Measurements from ENCODE around the gene BTRC. TPM values are rescaled to one million over a fixed set of nuclear protein-coding genes. Genes with fewer than 3 reads are reported as not detected.

The BTRC gene
- total and polyA plus RNA-seq, 7 donors = 6.1 to 19.3 (median 16.4) TPM

- Histone ChIP-seq H3K4me1 (no peaks in the 10 kb centered on the region), H3K27me3 (ENCODE audit: insufficient read depth in 3 of 3, low read length in 2 of 3) (no peaks in the 10 kb centered on the region), H3K4me3 (no peak overlapping the region), H3K9me3 (no peaks in the 10 kb centered on the region), H3K36me3 (ENCODE audit: insufficient read depth in 1 of 2, low read depth in 1 of 2) (peaks cover 3 to 60% of the 10 kb centered on the region in 2 donors), H3K27ac (no peak overlapping the region)
- ATAC-seq = no peak
- 83 to 90% (median 86%) methylated on average over 2 of the region's 2 CpGs for WGBS, 3 donors
- intact Hi-C loops (cut with DNase I) = no loop called here
- no peak for TF ChIP-seq CTCF (IDR thresholded peaks at IDR 0.05)
- DNase-seq = no peak
Observed at GRCh38 chr10:101538446-101538845, 184.5 kb downstream of the BTRC start.

GRCh38 chr10:101545898-101546297 is 191.9 kb downstream of the BTRC start:
- H3K27me3 ChIP-seq (ENCODE audit: insufficient read depth in 3 of 3, low read length in 2 of 3) = no peaks in the 10 kb centered on the region
- no peaks in the 10 kb centered on the region for H3K9me3 ChIP-seq
- no peak for DNase-seq
- TF ChIP-seq CTCF (IDR thresholded peaks at IDR 0.05) = no peak
- H3K27ac ChIP-seq = no peak overlapping the region
- H3K4me1 ChIP-seq = peaks cover 12% of the 10 kb centered on the region
- peaks cover 0 to 3% of the 10 kb centered on the region in 2 donors for H3K36me3 ChIP-seq (ENCODE audit: insufficient read depth in 1 of 2, low read depth in 1 of 2)
- no peak overlapping the region for H3K4me3 ChIP-seq
- ATAC-seq = no peak
- intact Hi-C loops (cut with DNase I) = no loop called here

GRCh38 chr10:101550965-101551364 is 197.0 kb downstream of the BTRC start:
- no peak overlapping the region for H3K4me3 ChIP-seq
- H3K36me3 ChIP-seq (ENCODE audit: insufficient read depth in 1 of 2, low read depth in 1 of 2) = peaks cover 3 to 40% of the 10 kb centered on the region in 2 donors
- DNase-seq = no peak
- peaks cover 12% of the 10 kb centered on the region for H3K4me1 ChIP-seq
- H3K9me3 ChIP-seq = no peaks in the 10 kb centered on the region
- no peaks in the 10 kb centered on the region for H3K27me3 ChIP-seq (ENCODE audit: insufficient read depth in 3 of 3, low read length in 2 of 3)
- intact Hi-C loops (cut with DNase I) = no loop called here
- WGBS, 3 donors = 87 to 93% (median 90%) methylated on average over 2 of the region's 2 CpGs
- no peak overlapping the region for H3K27ac ChIP-seq
- no peak for TF ChIP-seq CTCF (IDR thresholded peaks at IDR 0.05)
- no peak for ATAC-seq

- H3K36me3 ChIP-seq (ENCODE audit: insufficient read depth in 1 of 2, low read depth in 1 of 2) = peaks cover 3 to 41% of the 10 kb centered on the region in 2 donors
- 92 to 97% (median 97%) methylated on average over 3 of the region's 3 CpGs for WGBS, 3 donors
- no peaks in the 10 kb centered on the region for H3K9me3 ChIP-seq
- H3K4me3 ChIP-seq = no peak overlapping the region
- H3K27ac ChIP-seq = no peak overlapping the region
- ATAC-seq = no peak
- peaks cover 9% of the 10 kb centered on the region for H3K4me1 ChIP-seq
- no peak for DNase-seq
- TF ChIP-seq CTCF (IDR thresholded peaks at IDR 0.05) = no peak
- intact Hi-C loops (cut with DNase I) = no loop called here
- no peaks in the 10 kb centered on the region for H3K27me3 ChIP-seq (ENCODE audit: insufficient read depth in 3 of 3, low read length in 2 of 3)
Observed at GRCh38 chr10:101552442-101552841, 198.5 kb downstream of the BTRC start.

GRCh38 chr10:101557541-101557940 is 203.6 kb downstream of the BTRC start:
- intact Hi-C loops (cut with DNase I) = no loop called here
- TF ChIP-seq CTCF (IDR thresholded peaks at IDR 0.05) = no peak
- Histone ChIP-seq H3K9me3 (no peaks in the 10 kb centered on the region), H3K27me3 (ENCODE audit: insufficient read depth in 3 of 3, low read length in 2 of 3) (peaks cover 0 to 2% (median 0%) of the 10 kb centered on the region in 3 donors), H3K4me1 (no peaks in the 10 kb centered on the region), H3K4me3 (no peak overlapping the region), H3K27ac (no peak overlapping the region), H3K36me3 (ENCODE audit: insufficient read depth in 1 of 2, low read depth in 1 of 2) (peaks cover 0 to 30% of the 10 kb centered on the region in 2 donors)
- WGBS, 3 donors = 80 to 91% (median 88%) methylated on average over 2 of the region's 2 CpGs
- no peak for ATAC-seq
- no peak for DNase-seq

Data from psoas muscle (tissue), 8 donors.